ENCODE measurements around the gene METTL25B. TPM values are rescaled to one million over a fixed set of nuclear protein-coding genes. Genes with fewer than 3 reads are reported as not detected.

Gene METTL25B
- total and polyA plus RNA-seq, 2 donors, result 10.7 to 39.4 TPM

- WGBS, result 12% methylated on average over 9 of the region's 9 CpGs
- Histone ChIP-seq H3K4me1 (ENCODE audit: control insufficient read depth in 2 of 2, insufficient read depth in 2 of 2, low read length in 2 of 2) (peaks cover 36 to 74% of the 10 kb centered on the region in 2 donors), H3K27me3 (ENCODE audit: control insufficient read depth in 2 of 2, insufficient read depth in 1 of 2, low read length in 1 of 2) (no peaks in the 10 kb centered on the region), H3K9me3 (ENCODE audit: control insufficient read depth in 2 of 2, insufficient read depth in 1 of 2, low read length in 1 of 2) (no peaks in the 10 kb centered on the region), H3K36me3 (ENCODE audit: control insufficient read depth in 2 of 2, insufficient read depth in 2 of 2, low read length in 1 of 2) (peaks cover 12 to 29% of the 10 kb centered on the region in 2 donors), H3K4me3 (ENCODE audit: low read length in 2 of 2) (peak overlapping the region; percentile 66 to 95), H3K27ac (ENCODE audit: low read depth in 1 of 2, low read length in 1 of 2) (peak overlapping the region; percentile 85 to 90)
- DNase-seq (ENCODE audit: low read depth in 6 of 9, low spot score in 9 of 9), result peak in 1 of 9 donors; percentile 35
These were observed 20.6 kb downstream of the METTL25B start for GRCh38 chr1:156748670-156749418.

GRCh38 chr1:156749419-156750118, 21.3 kb downstream of the METTL25B start:
- peak in 1 of 9 donors; percentile 28 for DNase-seq (ENCODE audit: low read depth in 6 of 9, low spot score in 9 of 9)
- 45% methylated on average over 8 of the region's 8 CpGs for WGBS

GRCh38 chr1:156750191-156750672, 22.0 kb downstream of the METTL25B start:
- H3K9me3 ChIP-seq (ENCODE audit: control insufficient read depth in 2 of 2, insufficient read depth in 1 of 2, low read length in 1 of 2), result no peaks in the 10 kb centered on the region
- WGBS, result 1% methylated on average over 5 of the region's 5 CpGs
- no peaks in the 10 kb centered on the region for H3K27me3 ChIP-seq (ENCODE audit: control insufficient read depth in 2 of 2, insufficient read depth in 1 of 2, low read length in 1 of 2)
- H3K27ac ChIP-seq (ENCODE audit: low read depth in 1 of 2, low read length in 1 of 2), result peak overlapping the region; percentile 85 to 90
- peaks cover 36 to 66% of the 10 kb centered on the region in 2 donors for H3K4me1 ChIP-seq (ENCODE audit: control insufficient read depth in 2 of 2, insufficient read depth in 2 of 2, low read length in 2 of 2)
- H3K36me3 ChIP-seq (ENCODE audit: control insufficient read depth in 2 of 2, insufficient read depth in 2 of 2, low read length in 1 of 2), result peaks cover 0 to 17% of the 10 kb centered on the region in 2 donors
- H3K4me3 ChIP-seq (ENCODE audit: low read length in 2 of 2), result peak overlapping the region; percentile 66 to 95
- DNase-seq (ENCODE audit: low read depth in 6 of 9, low spot score in 9 of 9), result peak in 1 of 9 donors; percentile 51

More at GRCh38 chr1:156749419-156750118, 21.3 kb downstream of the METTL25B start:
- Histone ChIP-seq H3K4me1 (ENCODE audit: control insufficient read depth in 2 of 2, insufficient read depth in 2 of 2, low read length in 2 of 2) (peaks cover 36 to 72% of the 10 kb centered on the region in 2 donors), H3K9me3 (ENCODE audit: control insufficient read depth in 2 of 2, insufficient read depth in 1 of 2, low read length in 1 of 2) (no peaks in the 10 kb centered on the region), H3K36me3 (ENCODE audit: control insufficient read depth in 2 of 2, insufficient read depth in 2 of 2, low read length in 1 of 2) (peaks cover 4 to 23% of the 10 kb centered on the region in 2 donors), H3K27ac (ENCODE audit: low read depth in 1 of 2, low read length in 1 of 2) (peak overlapping the region; percentile 85 to 90), H3K27me3 (ENCODE audit: control insufficient read depth in 2 of 2, insufficient read depth in 1 of 2, low read length in 1 of 2) (no peaks in the 10 kb centered on the region), H3K4me3 (ENCODE audit: low read length in 2 of 2) (peak overlapping the region; percentile 66 to 95)

- no peaks in the 10 kb centered on the region for H3K27me3 ChIP-seq (ENCODE audit: control insufficient read depth in 2 of 2, insufficient read depth in 1 of 2, low read length in 1 of 2)
- peak overlapping the region; percentile 66 to 95 for H3K4me3 ChIP-seq (ENCODE audit: low read length in 2 of 2)
- H3K27ac ChIP-seq (ENCODE audit: low read depth in 1 of 2, low read length in 1 of 2), result peak overlapping the region; percentile 85 to 90
- H3K9me3 ChIP-seq (ENCODE audit: control insufficient read depth in 2 of 2, insufficient read depth in 1 of 2, low read length in 1 of 2), result no peaks in the 10 kb centered on the region
- H3K36me3 ChIP-seq (ENCODE audit: control insufficient read depth in 2 of 2, insufficient read depth in 2 of 2, low read length in 1 of 2), result peaks cover 0 to 10% of the 10 kb centered on the region in 2 donors
- peaks cover 36 to 59% of the 10 kb centered on the region in 2 donors for H3K4me1 ChIP-seq (ENCODE audit: control insufficient read depth in 2 of 2, insufficient read depth in 2 of 2, low read length in 2 of 2)
- peak in 3 of 9 donors; percentile 27 to 61 (median 48) for DNase-seq (ENCODE audit: low read depth in 6 of 9, low spot score in 9 of 9)
- under 1% methylated on average over 64 of the region's 64 CpGs for WGBS
These were observed 22.6 kb downstream of the METTL25B start for GRCh38 chr1:156750711-156751450.

- Histone ChIP-seq H3K27ac (ENCODE audit: low read depth in 1 of 2, low read length in 1 of 2) (peak within 1 kb of the TSS; percentile 90), H3K27me3 (ENCODE audit: control insufficient read depth in 2 of 2, insufficient read depth in 1 of 2, low read length in 1 of 2) (no peaks in the 10 kb centered on the region), H3K9me3 (ENCODE audit: control insufficient read depth in 2 of 2, insufficient read depth in 1 of 2, low read length in 1 of 2) (no peaks in the 10 kb centered on the region), H3K36me3 (ENCODE audit: control insufficient read depth in 2 of 2, insufficient read depth in 2 of 2, low read length in 1 of 2) (peaks cover 0 to 9% of the 10 kb centered on the region in 2 donors), H3K4me3 (ENCODE audit: low read length in 2 of 2) (peak within 1 kb of the TSS; percentile 66 to 99), H3K4me1 (ENCODE audit: control insufficient read depth in 2 of 2, insufficient read depth in 2 of 2, low read length in 2 of 2) (peaks cover 36 to 54% of the 10 kb centered on the region in 2 donors)
- DNase-seq (ENCODE audit: low read depth in 6 of 9, low spot score in 9 of 9), result no peak
- under 1% methylated on average over 48 of the region's 48 CpGs for WGBS
These were observed 23.1 kb downstream of the METTL25B start, which contains the start of gene HDGF for GRCh38 chr1:156751451-156751756. Gene HDGF, minus strand, starts transcription at chr1:156751675. Its CDS starts 246 bp downstream, at chr1:156751429.

GRCh38 chr1:156751757-156752481, 23.6 kb downstream of the METTL25B start:
- no peaks in the 10 kb centered on the region for H3K9me3 ChIP-seq (ENCODE audit: control insufficient read depth in 2 of 2, insufficient read depth in 1 of 2, low read length in 1 of 2)
- H3K27ac ChIP-seq (ENCODE audit: low read depth in 1 of 2, low read length in 1 of 2), result peak overlapping the region; percentile 90
- DNase-seq (ENCODE audit: low read depth in 6 of 9, low spot score in 9 of 9), result peak; percentile 83 to 98 (median 96)
- H3K4me1 ChIP-seq (ENCODE audit: control insufficient read depth in 2 of 2, insufficient read depth in 2 of 2, low read length in 2 of 2), result peaks cover 32 to 49% of the 10 kb centered on the region in 2 donors
- peak overlapping the region; percentile 66 to 99 for H3K4me3 ChIP-seq (ENCODE audit: low read length in 2 of 2)
- peaks cover 0 to 9% of the 10 kb centered on the region in 2 donors for H3K36me3 ChIP-seq (ENCODE audit: control insufficient read depth in 2 of 2, insufficient read depth in 2 of 2, low read length in 1 of 2)
- WGBS, result under 1% methylated on average over 68 of the region's 68 CpGs
- H3K27me3 ChIP-seq (ENCODE audit: control insufficient read depth in 2 of 2, insufficient read depth in 1 of 2, low read length in 1 of 2), result no peaks in the 10 kb centered on the region

GRCh38 chr1:156752843-156753482, 24.7 kb downstream of the METTL25B start:
- WGBS, result 75% methylated on average over 1 of the region's 1 CpG
- no peak overlapping the region for H3K27ac ChIP-seq (ENCODE audit: low read depth in 1 of 2, low read length in 1 of 2)
- no peak for DNase-seq (ENCODE audit: low read depth in 6 of 9, low spot score in 9 of 9)

GRCh38 chr1:156754219-156754618, 25.9 kb downstream of the METTL25B start:
- no peak for DNase-seq (ENCODE audit: low read depth in 6 of 9, low spot score in 9 of 9)
- Histone ChIP-seq H3K9me3 (ENCODE audit: control insufficient read depth in 2 of 2, insufficient read depth in 1 of 2, low read length in 1 of 2) (no peaks in the 10 kb centered on the region), H3K36me3 (ENCODE audit: control insufficient read depth in 2 of 2, insufficient read depth in 2 of 2, low read length in 1 of 2) (peaks cover 0 to 9% of the 10 kb centered on the region in 2 donors), H3K4me1 (ENCODE audit: control insufficient read depth in 2 of 2, insufficient read depth in 2 of 2, low read length in 2 of 2) (peaks cover 12 to 26% of the 10 kb centered on the region in 2 donors), H3K27me3 (ENCODE audit: control insufficient read depth in 2 of 2, insufficient read depth in 1 of 2, low read length in 1 of 2) (no peaks in the 10 kb centered on the region), H3K4me3 (ENCODE audit: low read length in 2 of 2) (no peak overlapping the region), H3K27ac (ENCODE audit: low read depth in 1 of 2, low read length in 1 of 2) (no peak overlapping the region)
- WGBS, result 97% methylated on average over 8 of the region's 8 CpGs

More at GRCh38 chr1:156752843-156753482, 24.7 kb downstream of the METTL25B start:
- H3K36me3 ChIP-seq (ENCODE audit: control insufficient read depth in 2 of 2, insufficient read depth in 2 of 2, low read length in 1 of 2), result peaks cover 0 to 9% of the 10 kb centered on the region in 2 donors
- peak overlapping the region; percentile 66 to 99 for H3K4me3 ChIP-seq (ENCODE audit: low read length in 2 of 2)
- H3K27me3 ChIP-seq (ENCODE audit: control insufficient read depth in 2 of 2, insufficient read depth in 1 of 2, low read length in 1 of 2), result no peaks in the 10 kb centered on the region
- peaks cover 25 to 38% of the 10 kb centered on the region in 2 donors for H3K4me1 ChIP-seq (ENCODE audit: control insufficient read depth in 2 of 2, insufficient read depth in 2 of 2, low read length in 2 of 2)
- H3K9me3 ChIP-seq (ENCODE audit: control insufficient read depth in 2 of 2, insufficient read depth in 1 of 2, low read length in 1 of 2), result no peaks in the 10 kb centered on the region

All from thymus (tissue), 11 donors.